ENCODE data around the gene FES. TPM values are rescaled to one million over a fixed set of nuclear protein-coding genes. Genes with fewer than 3 reads are reported as not detected.

Gene FES
- total RNA-seq, 4 donors from 2014 or later = 7.0 to 18.3 (median 14.0) TPM

GRCh38 chr15:90869140-90869541, 15.2 kb upstream of the FES start:
- Histone ChIP-seq H3K4me1 (peaks cover 27 to 50% (median 45%) of the 10 kb centered on the region in 4 donors), H3K27me3 (no peaks in the 10 kb centered on the region), H3K27ac (peak overlapping the region; percentile 96 to 97 (median 96)), H3K36me3 (no peaks in the 10 kb centered on the region), H3K4me3 (no peak overlapping the region), H3K9me3 (no peaks in the 10 kb centered on the region)
- no peak for TF ChIP-seq CTCF (IDR thresholded peaks at IDR 0.05)
- TF ChIP-seq POLR2AphosphoS5 (IDR thresholded peaks at IDR 0.05) = no peak
- TF ChIP-seq EP300 (IDR thresholded peaks at IDR 0.05; ENCODE audit: low read depth) = no peak
- TF ChIP-seq POLR2A (IDR thresholded peaks at IDR 0.05) = no peak
- no peak for DNase-seq
- in situ Hi-C loops (cut with MboI; ENCODE audit: low pct_ligation_motif_present in 1 of 4, low pct_unique_long_range_greater_than_20kb in 1 of 4, low sequenced_read_pairs in 3 of 4) = no loop called here
- intact Hi-C loops (cut with DNase I; ENCODE audit: low total_unique reads) = no loop called here

DNA sequence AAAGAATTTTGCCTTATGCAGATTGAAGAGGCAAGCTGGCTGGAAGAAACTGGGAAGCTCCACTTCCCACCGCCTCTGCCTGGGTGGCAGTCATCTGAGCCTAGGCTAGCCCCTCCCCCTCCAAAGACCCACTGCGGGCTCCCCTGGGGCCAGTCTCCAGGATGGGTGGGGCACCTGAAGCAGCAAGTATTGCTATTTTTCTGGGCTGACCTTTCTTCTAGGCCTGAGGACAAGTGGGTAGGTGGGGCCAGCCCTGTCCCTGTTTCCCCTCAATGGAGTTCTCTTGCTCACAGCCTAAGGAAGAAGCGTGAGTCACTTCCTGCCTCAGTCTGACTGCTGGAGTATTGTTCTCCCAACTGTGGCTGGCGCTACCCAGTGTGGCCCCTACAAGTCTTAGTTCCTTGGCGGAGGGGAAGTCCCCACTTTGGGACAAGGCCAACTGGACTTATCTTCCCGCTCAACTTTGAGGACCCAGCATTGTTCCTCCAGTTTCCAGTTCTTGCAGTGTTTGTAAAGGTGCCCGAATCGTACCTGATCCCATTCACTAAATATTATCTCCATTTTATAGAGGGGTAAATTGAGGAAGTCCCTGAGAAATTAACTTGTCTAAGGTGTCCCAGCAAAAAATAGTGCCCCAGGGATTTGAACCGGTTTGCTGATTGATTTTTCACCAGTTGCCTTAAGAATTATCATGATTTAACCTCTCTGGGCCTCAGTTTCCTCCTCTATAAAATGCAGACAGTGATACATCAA, 14.5 kb upstream of the FES start:
- peak overlapping the region; percentile 96 to 97 (median 96) for H3K27ac ChIP-seq
- peaks cover 30 to 54% (median 48%) of the 10 kb centered on the region in 4 donors for H3K4me1 ChIP-seq
- H3K4me3 ChIP-seq = no peak overlapping the region
- TF ChIP-seq POLR2A (IDR thresholded peaks at IDR 0.05) (no peak), POLR2AphosphoS5 (IDR thresholded peaks at IDR 0.05) (peak in 2 of 3 donors; percentile 42 to 50)
- 43 to 44% methylated on average over 4 to 9 of the region's 9 CpGs for WGBS, 2 donors (ENCODE audit: low coverage in 1 of 2)
- no peaks in the 10 kb centered on the region for H3K9me3 ChIP-seq
- H3K27me3 ChIP-seq = no peaks in the 10 kb centered on the region
- in situ Hi-C loops (cut with MboI; ENCODE audit: low pct_ligation_motif_present in 1 of 4, low pct_unique_long_range_greater_than_20kb in 1 of 4, low sequenced_read_pairs in 3 of 4) = no loop called here
- intact Hi-C loops (cut with DNase I; ENCODE audit: low total_unique reads) = no loop called here
- no peaks in the 10 kb centered on the region for H3K36me3 ChIP-seq
- DNase-seq = peak; percentile 60

DNA sequence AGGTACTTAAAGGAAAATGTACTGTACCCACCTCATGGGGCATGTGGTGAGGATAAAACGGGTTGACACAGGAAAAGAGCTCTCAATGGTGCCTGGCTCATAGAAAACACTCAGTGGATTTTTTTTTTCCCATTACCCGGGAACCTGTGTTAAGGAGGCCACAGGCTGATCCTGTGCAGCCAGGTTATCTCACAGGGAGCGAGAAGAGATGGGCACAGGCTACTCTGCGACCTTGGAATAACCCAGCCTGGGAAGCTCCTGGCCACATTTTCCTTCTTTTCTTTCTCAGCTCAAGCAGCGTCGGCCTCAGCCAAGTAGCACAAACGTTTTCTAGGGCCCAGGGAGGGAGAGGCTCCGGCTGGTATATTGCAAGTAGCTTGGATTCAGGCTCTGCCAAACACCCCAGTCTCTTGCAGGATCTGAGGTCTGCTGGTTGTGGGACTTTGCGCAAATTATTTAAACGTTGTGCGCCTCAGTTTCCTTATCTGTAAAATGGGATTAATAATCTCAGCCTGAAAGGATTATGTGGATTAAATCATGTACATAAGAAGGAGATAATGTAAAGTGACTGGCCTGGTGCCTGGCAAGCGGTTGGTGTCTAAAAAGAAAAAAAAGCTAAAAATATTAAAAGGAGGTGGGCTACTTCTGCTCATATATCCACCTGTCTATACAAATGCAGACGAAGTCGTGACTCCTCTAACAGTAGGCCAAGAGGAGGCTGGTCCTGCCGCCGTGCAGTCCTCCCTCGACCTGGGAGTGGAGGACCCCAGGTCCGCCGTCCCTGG, 13.8 kb upstream of the FES start:
- TF ChIP-seq POLR2AphosphoS5 (IDR thresholded peaks at IDR 0.05) (no peak), CTCF (IDR thresholded peaks at IDR 0.05) (no peak), EP300 (IDR thresholded peaks at IDR 0.05; ENCODE audit: low read depth) (no peak), POLR2A (IDR thresholded peaks at IDR 0.05) (no peak)
- DNase-seq = no peak
- Histone ChIP-seq H3K27ac (peak overlapping the region; percentile 96 to 97 (median 96)), H3K27me3 (no peaks in the 10 kb centered on the region), H3K4me3 (peak overlapping the region; percentile 74 to 99 (median 95)), H3K36me3 (no peaks in the 10 kb centered on the region), H3K9me3 (no peaks in the 10 kb centered on the region), H3K4me1 (peaks cover 30 to 54% (median 48%) of the 10 kb centered on the region in 4 donors)
- WGBS, 2 donors (ENCODE audit: low coverage in 1 of 2) = 26 to 47% methylated on average over 5 to 19 of the region's 19 CpGs
- intact Hi-C loops (cut with DNase I; ENCODE audit: low total_unique reads) = no loop called here
- in situ Hi-C loops (cut with MboI; ENCODE audit: low pct_ligation_motif_present in 1 of 4, low pct_unique_long_range_greater_than_20kb in 1 of 4, low sequenced_read_pairs in 3 of 4) = no loop called here

- Histone ChIP-seq H3K4me3 (peak overlapping the region; percentile 93 to 99 (median 95)), H3K4me1 (peaks cover 30 to 54% (median 48%) of the 10 kb centered on the region in 4 donors), H3K27ac (peak overlapping the region; percentile 96 to 97 (median 96)), H3K36me3 (peaks cover 0 to 2% (median under 1%) of the 10 kb centered on the region in 4 donors), H3K9me3 (no peaks in the 10 kb centered on the region), H3K27me3 (no peaks in the 10 kb centered on the region)
- peak; percentile 41 for DNase-seq
- TF ChIP-seq POLR2A (IDR thresholded peaks at IDR 0.05) (peak; percentile 6), POLR2AphosphoS5 (IDR thresholded peaks at IDR 0.05) (no peak)
- intact Hi-C loops (cut with DNase I; ENCODE audit: low total_unique reads) (no loop called here), in situ Hi-C loops (cut with MboI; ENCODE audit: low pct_ligation_motif_present in 1 of 4, low pct_unique_long_range_greater_than_20kb in 1 of 4, low sequenced_read_pairs in 3 of 4) (no loop called here)
- 0% methylated on average over 29 of the region's 71 CpGs; no CpG with 5 or more reads in 1 of the 2 donors for WGBS, 2 donors (ENCODE audit: low coverage in 1 of 2)
Observed at GRCh38 chr15:90871139-90871715, 13.1 kb upstream of the FES start.

Measured in transverse colon (tissue), 4 donors.